Epidermal melanocyte (primary cell): Measurements from ENCODE around the gene RPS6KC1.
"Not testable (repeated sequence)": the region's sequence is repeated elsewhere in the genome, so short reads cannot be mapped to it uniquely, and the experiment has no call there.

Experiments used
- DNase-seq: peaks from one replicate; pipeline ENCODE4 v3.0.0; 2011; ENCODE audit warnings: low spot score; ENCODE audit not compliant: insufficient read length

The RPS6KC1 gene

DNA sequence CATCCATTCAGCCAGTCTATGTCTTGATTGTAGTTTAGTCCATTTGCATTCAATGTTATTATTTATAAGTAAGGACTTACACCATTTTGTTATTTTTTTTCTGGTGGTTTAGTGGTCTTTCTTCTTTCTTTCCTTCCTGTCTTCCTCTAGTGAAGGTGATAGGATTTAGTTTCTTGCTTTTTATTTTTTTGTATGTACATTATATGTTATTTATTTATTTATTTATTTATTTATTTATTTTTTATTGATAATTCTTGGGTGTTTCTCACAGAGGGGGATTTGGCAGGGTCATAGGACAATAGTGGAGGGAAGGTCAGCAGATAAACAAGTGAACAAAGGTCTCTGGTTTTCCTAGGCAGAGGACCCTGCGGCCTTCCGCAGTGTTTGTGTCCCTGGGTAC, 99.0 kb downstream of the RPS6KC1 start:
- DNase-seq = not testable (repeated sequence)

DNA sequence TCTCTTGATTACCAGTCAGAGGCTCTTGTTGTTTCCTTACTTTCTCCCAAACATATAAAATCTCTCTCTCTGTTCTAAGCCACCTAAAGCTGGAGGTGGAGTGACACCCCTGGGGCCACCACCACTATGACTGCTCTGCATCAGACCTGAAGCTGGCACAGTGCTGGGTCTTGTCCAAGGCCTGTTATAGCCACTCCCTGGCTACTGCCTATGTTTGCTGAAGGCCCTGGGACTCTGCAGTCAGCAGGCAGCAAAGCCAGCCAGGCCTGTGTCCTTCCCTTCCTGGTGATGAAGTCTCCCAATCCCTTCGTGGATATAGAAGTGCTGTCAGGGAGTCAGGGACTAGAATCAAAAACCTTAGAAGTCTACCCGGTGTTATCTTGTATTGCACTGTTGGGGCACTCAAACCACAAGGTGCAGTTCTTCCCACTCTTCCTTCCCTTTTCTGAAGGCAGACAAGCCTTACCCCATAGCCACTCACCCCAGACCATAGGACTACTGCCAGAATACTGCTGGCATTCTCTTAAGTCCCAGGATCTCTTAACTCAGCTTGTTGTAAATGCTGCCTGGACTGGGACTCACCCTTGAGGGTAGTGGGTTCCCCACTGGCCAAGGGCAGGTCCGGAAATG, 103.1 kb downstream of the RPS6KC1 start:
- DNase-seq = no peak

DNA sequence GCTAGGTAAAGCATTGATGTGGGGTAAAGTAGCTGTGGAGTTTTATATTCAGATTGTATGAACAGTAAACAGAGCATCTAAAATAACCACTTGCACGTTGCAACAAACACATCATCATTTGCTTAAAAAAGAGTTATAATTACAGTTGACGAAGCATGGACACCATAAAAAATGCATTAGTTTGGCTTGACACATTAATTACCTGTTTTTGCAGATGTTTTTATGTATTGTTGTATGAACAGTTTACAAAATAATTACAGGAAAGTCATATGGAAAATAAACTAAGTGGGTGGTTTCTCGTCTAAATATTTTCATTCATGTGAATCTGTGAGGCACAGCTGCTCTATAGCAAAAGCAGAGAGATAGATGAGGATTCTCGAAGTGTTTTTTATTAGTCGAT, 108.3 kb downstream of the RPS6KC1 start:
- DNase-seq = no peak

DNA sequence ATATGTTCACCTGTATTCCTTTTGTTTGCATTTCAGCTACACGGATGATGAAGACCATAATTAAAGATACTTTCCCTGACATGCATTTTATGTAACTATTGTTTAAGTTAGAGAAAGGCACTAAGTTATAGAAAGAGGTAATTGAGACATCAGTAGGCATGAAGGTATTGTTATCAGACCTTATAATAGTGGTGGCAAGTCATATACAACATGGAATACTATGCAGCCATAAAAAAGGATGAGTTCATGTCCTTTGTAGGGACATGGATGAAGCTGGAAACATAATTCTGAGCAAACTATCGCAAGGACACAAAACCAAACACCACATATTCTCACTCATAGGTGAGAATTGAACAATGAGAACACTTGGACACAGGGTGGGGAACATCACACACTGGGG, 109.4 kb downstream of the RPS6KC1 start:
- DNase-seq = not testable (repeated sequence)

DNA sequence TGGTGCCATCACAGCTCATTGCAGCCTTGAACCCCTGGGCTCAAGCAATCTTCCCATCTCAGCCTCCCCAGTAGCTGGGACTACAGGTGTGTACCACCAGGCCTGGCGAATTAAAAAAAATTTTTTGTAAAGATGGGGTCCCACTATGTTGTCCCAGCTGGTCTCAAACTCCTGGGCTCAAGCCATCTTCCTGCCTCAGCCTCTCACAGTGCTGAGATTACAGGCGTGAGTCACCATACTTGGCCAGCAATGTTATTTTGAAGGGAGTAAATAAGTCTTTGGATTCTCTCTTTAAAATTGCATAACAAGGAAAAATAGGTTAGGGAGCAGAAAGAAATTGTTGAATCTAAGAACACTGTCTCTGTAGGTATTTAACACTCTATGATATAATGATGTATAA, 111.3 kb downstream of the RPS6KC1 start:
- no peak for DNase-seq

DNA sequence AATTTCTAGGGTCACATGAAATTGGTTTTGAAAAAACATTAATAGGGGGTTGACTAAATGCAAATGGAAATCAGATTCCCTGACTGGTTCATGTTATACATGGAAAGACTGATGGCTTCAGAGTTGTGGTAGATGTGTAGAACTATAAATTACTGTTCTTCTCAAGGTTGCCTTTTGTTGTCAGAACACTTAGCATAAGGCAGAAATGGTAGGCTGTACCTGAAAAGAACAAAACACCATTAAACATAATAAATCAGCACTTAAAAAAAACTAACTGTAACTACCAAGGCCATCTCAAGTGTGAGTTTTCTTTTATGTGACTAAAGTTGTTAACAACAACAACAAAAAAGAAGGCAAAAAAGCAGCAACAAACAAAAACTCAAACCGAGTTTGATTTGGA, 111.8 kb downstream of the RPS6KC1 start:
- DNase-seq = no peak

DNA sequence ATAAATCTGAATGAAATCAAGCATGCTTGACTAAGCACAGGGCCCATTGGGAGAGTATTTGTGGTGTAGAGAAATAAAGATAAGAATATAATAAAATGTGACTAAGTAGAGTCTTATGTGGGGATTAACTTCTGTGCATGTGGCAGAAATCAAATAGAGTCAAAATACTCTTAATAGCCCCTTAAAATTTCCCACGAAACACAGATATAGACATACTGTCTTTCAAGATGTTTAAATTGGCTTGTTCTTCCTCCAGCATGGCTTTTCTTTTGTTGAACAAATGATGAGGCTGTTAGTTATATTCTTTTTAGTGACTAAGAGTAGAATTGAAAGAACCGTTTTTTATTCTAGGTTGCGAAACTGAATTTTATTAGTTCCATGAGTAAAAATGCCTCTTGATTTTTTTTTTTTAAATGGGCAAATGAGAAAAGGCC, 112.3 kb downstream of the RPS6KC1 start:
- DNase-seq = no peak

DNA sequence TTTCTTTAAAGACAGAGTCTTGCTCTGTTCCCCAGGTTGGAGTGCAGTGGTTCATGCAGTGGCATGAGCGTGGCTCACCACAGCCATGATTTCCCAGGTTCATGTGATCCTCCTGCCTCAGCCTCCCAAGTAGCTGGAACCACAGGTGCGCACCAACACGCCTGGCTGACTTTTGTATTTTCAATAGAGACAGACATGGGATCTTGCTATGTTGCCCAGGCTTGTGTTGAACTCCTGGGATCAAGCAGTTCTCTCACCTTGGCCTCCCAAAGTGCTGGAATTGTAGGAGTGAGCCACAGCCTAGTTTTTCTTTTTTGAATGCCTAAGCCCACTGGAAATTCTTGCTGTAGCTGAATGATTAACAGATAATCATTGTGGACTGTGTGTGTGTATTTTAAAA, 113.5 kb downstream of the RPS6KC1 start:
- no peak for DNase-seq

DNA sequence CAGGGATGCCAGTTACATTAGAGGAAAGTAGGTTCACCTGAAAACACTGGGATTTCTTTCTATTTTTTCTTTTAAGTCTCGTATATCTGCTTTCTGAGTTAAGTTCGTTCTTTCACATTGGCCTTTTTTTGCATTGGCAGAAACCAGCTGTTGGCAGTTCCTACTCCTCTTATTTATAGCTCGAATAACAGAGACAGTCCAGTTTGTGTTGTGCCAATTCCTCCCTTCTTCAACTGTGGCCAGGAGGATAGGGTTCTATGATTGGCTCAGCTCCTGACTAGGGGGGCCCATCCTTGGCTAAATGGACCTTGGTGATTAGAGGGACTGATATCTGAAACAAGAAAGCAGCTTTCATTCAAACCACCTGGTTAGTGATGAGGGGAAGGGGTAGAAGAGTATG, 115.8 kb downstream of the RPS6KC1 start:
- DNase-seq = no peak

DNA sequence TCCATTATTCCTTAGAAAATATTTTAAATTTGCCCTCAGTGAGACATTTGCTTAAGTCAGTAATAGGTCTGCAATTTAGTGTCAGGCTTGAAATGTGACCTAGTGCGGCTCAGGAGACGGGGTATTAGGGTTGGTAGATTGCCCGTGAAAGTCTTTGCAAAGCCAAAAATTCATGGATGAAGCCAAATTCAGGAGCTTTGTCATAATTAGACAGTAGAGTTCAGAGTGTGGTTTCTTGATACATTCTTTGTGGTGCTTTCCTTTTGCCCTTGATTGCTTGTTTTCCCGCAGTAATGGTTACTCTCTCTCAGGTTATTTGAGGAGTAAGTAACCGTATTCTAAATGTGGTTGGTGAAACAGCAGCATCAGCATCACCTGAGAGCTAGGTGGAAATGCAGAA, 120.7 kb downstream of the RPS6KC1 start:
- DNase-seq = no peak

DNA sequence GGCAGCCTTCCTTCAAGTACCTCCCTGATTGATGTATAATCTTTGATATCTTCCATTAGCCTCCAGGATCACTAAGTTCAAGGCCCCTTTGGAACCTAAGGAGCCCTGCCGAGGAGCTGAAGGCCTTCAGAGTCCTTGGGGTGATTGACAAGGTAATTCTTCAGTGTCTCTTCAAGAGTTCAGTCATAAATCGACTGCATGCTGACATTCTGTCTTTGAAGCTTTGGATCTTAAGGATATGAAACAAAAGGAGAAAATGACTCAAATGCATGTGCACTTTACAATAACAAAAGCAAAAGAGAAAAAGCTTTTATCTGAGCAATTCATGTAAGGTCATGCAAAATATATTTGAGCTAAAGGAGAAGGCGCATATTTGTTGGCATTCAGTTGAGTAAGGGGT, 125.3 kb downstream of the RPS6KC1 start:
- DNase-seq = no peak

DNA sequence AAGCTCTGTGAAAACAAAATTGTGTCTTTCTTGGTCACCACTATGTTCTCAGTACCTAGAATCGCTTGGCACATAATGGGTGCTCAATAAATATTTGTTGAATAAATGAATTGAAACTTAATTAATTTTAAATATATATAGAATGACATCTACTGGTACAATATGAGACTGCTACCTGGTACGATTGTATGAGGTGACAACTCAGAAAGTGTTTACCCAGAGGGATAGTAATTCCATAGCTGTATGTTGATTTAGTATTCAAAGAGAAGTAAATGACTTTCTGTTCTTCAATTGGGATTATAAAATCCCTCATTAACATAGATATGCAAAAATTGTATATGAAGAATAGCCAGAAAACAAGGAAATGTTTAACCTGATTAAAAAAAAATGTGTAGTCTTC, 128.7 kb downstream of the RPS6KC1 start:
- DNase-seq = no peak

DNA sequence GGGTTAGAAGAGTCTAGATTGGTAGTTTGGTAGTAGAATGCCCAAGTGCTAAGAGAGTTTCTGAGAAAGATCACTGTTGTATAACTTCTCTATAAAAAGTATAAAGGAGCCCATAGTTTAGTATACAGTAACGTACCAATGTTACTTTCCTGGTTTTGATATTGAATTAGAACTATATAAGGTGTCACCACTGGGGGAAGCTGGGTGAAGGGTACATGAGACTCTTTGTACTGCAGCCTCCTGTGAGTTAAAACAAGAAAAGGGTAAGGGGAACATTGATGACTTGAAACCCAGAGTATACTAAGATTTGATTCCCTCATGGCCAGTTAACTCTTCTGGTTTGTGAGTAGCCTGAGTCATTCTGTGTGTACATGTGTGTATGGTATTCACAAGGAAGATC, 129.8 kb downstream of the RPS6KC1 start:
- no peak for DNase-seq

DNA sequence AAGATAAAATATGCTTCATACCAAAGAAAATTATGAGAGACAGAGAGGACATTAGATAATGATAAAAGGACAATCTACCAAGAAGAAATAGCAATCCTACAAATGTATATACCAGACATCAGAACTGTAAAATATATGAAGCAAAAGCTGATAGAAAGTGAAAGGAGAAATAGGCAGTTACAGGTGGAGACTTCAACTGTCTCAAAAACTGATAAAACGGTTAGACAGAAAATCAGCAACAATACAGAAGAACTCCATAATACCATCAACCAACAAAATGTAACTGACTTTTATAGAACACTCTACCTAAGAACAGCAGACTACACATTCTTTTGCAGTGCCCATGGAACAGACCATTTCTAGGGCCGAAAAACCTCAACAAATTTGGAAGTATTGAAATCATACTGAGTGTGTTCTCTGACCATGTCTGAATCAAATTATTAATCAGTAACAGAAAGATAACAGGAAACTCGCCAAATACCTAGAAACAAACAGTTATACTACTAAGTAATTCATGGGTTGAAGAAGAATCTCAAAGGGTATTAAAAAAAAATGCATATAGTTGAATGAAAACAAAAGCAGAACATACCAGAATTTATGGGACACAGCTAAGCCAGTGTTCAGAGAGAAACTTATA, 132.1 kb downstream of the RPS6KC1 start:
- DNase-seq = no peak

DNA sequence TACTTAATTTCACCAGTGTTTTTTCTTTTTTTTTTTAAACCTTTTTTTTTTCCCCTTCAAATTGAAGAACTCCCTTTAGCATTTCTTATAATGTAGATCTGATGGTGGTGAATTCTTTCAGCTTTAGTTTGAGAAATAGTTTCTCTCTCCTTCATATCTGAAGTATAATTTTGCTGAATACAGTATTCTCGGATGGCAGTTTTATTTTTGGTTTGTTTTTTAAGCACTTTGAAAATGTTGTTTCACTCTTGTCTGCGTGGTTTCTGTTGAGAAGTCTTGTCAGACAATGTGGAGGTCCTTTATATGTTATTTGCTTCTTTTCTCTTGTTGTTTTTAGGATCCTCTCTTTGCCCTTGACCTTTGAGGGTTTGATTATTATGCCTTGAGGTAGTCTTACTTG, 135.1 kb downstream of the RPS6KC1 start:
- DNase-seq = no peak

DNA sequence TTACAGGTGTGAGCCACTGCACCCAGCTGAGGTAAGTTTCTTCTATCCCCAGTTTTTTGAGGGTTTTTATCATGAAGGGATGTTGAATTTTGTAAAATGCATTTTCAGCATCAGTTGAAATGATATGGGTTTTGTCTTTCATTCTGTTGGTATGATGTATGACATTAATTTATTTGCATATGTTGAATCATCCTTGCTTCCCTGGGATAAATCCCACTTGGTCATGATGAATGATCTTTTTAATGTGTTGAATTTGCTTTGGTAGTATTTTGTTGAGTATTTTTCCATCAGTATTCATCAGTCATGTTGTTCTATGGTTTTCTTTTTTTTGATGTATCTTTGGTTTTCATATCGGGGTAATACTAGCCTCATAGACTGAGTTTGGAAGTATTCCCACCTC, 141.0 kb downstream of the RPS6KC1 start:
- DNase-seq = no peak

DNA sequence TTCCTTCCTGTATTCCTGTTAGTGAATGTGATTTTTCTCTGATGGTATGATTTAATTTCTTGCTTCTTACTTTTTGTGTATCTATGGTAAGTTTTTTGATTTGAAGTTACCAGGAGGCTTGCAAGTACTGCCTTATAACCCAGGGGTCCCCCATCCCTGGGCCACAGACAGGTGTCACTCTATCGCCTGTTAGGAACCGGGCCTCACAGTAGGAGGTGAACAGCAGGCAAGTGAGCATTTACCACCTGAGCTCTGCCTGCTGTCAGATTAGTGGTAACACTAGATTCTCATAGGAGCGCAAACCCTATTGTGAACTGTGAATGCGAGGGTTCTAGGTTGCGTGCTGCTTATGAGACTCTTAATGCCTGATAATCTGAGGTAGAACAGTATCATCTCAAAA, 143.3 kb downstream of the RPS6KC1 start:
- DNase-seq = no peak

DNA sequence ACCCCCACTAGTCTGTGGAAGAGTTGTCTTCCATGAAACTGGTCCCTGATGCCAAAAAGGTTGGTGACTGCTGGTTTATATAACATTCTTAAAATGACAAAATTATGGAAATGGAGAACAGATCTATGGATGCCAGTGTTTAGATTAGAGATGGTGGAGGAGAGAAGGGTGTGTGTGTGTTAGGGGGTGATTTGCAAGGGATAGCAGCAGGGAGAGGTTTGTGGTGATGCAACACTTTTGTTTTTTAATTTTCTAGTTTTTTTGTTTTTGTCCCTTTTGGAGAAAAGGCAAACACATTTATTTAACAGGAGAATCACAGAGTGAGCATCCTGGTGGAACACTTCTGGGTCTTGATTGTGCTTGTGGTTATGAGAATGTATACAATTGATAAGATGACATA, 143.8 kb downstream of the RPS6KC1 start:
- no peak for DNase-seq

DNA sequence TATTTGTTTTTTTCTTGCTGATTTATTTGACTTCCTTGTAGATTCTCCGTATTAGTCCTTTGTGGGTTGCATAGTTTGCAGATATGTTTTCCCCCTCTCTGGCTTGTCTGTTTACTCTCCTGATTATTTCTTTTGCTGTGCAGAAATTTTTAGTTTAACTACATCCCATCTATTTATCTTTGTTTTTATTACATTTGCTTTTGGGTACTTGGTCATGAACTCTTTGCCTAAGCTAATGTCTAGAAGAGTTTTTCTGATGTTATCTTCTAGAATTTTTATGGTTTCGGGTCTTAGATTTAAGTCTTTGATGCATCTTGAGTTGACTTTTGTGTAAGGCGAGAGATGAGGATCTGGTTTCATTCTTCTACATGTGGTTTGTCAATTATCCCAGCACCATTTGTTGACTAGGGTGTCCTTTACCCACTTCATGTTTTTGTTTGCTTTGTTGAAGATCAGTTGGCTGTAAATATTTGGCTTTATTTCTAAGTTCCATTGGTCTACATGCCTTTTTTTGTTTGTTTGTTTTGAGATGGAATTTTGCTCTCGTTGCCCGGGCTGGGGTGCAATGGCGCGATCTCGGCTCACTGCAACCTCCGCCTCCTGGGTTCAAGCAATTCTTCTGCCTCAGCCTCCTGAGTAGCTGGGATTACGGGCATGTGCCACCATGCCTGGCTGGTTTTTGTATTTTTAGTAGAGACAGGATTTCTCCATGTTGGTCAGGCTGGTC, 145.4 kb downstream of the RPS6KC1 start:
- not testable (repeated sequence) for DNase-seq

DNA sequence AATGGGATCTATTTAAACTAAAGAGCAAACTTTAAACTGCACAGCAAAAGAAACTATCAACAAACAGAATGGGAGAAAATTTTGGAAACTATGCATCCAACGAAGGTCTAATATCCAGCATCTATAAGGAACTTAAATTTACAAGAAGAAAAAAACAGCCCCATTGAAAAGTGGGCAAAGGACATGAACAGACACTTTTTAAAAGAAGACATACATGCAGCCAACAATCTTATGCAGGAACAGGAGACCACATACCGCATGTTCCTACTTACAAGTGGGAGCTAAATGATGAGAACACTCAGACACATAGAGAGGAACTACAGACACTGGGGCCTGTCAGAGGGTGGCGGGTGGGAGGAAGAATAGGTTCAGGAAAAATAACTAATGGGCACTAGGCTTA, 149.6 kb downstream of the RPS6KC1 start:
- no peak for DNase-seq

DNA sequence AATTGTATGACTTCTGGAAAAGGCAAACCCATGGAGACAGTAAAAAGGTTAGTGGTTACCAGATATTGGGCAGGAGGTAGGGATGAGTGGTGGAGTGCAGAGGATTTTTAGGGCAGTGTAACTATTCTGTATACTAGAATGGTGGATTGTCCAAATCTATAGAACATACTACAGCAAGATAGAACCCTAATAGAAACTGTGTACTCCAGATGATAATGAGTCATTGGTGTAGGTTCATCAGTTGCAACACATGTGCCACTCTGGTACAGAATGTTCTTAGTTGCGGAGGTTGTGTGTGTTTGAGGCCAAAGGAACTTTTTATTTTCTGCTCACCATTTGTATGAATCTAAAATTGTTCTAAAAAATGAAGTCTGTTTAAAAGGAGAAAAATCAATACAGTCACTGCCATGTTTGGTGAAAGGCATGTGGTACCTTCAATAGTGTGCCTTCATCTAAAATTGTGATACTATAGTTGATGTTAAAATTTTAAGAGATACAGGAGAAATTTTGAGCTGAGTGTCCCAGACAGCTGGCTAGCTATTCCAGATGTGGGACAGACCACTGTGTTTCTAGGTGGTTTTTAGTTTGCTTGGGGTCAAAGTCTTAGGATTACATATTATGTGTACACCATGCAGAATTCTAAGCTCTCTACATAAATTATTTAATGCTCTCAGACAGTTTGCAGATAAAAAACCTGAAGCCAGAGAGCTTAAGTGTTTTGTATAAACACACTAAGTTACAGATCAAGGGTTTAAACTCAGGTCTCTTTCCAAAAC, 150.5 kb downstream of the RPS6KC1 start:
- DNase-seq = no peak

DNA sequence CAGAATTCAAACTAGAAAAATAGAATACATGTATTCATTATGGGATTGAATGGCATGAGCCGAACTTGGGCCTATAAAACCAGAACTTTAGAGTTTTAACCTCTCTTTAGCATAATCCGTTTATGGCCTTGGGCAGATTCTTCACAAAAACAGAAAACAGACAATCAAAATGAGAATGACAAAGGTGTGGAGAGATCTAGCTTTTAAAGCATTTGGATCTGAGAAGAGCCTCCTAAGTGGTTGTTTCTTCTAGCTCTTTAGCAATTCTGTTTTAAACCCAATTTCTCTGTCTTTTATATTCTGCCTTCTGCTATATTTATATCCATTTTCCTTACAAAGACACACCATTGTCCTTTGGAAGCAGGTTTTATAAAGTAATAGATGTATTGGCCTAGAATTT, 160.2 kb downstream of the RPS6KC1 start:
- no peak for DNase-seq
